RWPE1 (cell line): ENCODE measurements around the gene NHLRC4.

Source experiments
- CTCF ChIA-PET: fragments of 350-600 bp; sonication (Branson Sonifier 250); formaldehyde crosslinking; extraction: SDS; loops from one replicate; lab custom pipeline; 2021; lab: Yijun Ruan, JAX
- POLR2A ChIA-PET: fragments of 400-600 bp; formaldehyde crosslinking; extraction: SDS; loops from one replicate; lab custom pipeline; 2020; ENCODE audit warnings: antibody characterized with exemption; ENCODE audit not compliant: low non-redundant PET; lab: Yijun Ruan, JAX
- DNase-seq: peaks from one replicate; pipeline ENCODE4 v3.0.0; 2012; ENCODE audit warnings: low spot score
- H3K27ac ChIP-seq: fragments of 450-650 bp; 2 replicates; pipeline ENCODE4 v1.5.1; 2017
- CTCF ChIP-seq: fragments of 450-650 bp; conservative IDR thresholded peaks from 2 replicates; pipeline ENCODE4 v1.5.1; 2017; ENCODE audit warnings: low read depth, mild to moderate bottlenecking

Gene NHLRC4

GRCh38 chr16:559411-560203, 7.2 kb upstream of the NHLRC4 start:
- POLR2A ChIA-PET: no interaction called here
- no peak for TF ChIP-seq CTCF
- no peak overlapping the region for H3K27ac ChIP-seq
- CTCF ChIA-PET: interaction anchor here (1.0 kb wide), 1 partner anchor 23 kb away, joined by 4 read pairs; no protein-coding TSS in a partner anchor
- DNase-seq: no peak

GRCh38 chr16:560204-560700, 6.6 kb upstream of the NHLRC4 start, which contains the start of gene PRR35:
TSS of gene PRR35 (plus strand) at chr16:560394. CDS start at chr16:563295, 2,901 bp downstream.
- POLR2A ChIA-PET: no interaction called here
- CTCF ChIA-PET: no interaction called here

GRCh38 chr16:560701-561412, 5.9 kb upstream of the NHLRC4 start:
- TF ChIP-seq CTCF: no peak
- no peak overlapping the region for H3K27ac ChIP-seq
- DNase-seq: no peak
- ChIA-PET CTCF (interaction anchor here (0.9 kb wide), 1 partner anchor 87 kb away, joined by 3 read pairs; no protein-coding TSS in a partner anchor), POLR2A (no interaction called here)

More at GRCh38 chr16:560204-560700, 6.6 kb upstream of the NHLRC4 start, which contains the start of gene PRR35:
- no peak within 1 kb of the TSS for H3K27ac ChIP-seq
- no peak for DNase-seq
- TF ChIP-seq CTCF: no peak

GRCh38 chr16:561413-561794, 5.4 kb upstream of the NHLRC4 start:
- DNase-seq: no peak
- no peak for TF ChIP-seq CTCF
- ChIA-PET CTCF (interaction anchor here (0.9 kb wide), 1 partner anchor 86 kb away, joined by 3 read pairs; no protein-coding TSS in a partner anchor), POLR2A (no interaction called here)
- H3K27ac ChIP-seq: no peak overlapping the region

GRCh38 chr16:561957-562938, 4.6 kb upstream of the NHLRC4 start:
- no peak for TF ChIP-seq CTCF
- CTCF ChIA-PET: no interaction called here

More at GRCh38 chr16:561957-562938, 4.6 kb upstream of the NHLRC4 start:
- no peak overlapping the region for H3K27ac ChIP-seq
- POLR2A ChIA-PET: interaction anchor here (0.7 kb wide), 1 partner anchor 36 kb away, joined by 4 read pairs; no protein-coding TSS in a partner anchor
- DNase-seq: no peak
